ENCODE results near the gene SF3B2.
A peak's percentile ranks its signal among the peaks of the same experiment; 100 is the strongest.
"Not testable (repeated sequence)": the region's sequence is repeated elsewhere in the genome, so short reads cannot be mapped to it uniquely, and the experiment has no call there.

The SF3B2 gene

GRCh38 chr11:66070604-66071380, 18.6 kb downstream of the SF3B2 start:
- no peaks in the 10 kb centered on the region for H3K9me3 Mint-ChIP-seq
- DNase-seq = peak; percentile 60
- H3K4me3 Mint-ChIP-seq = peak overlapping the region; percentile 86
- H3K36me3 Mint-ChIP-seq (ENCODE audit: low read depth) = peaks cover 82% of the 10 kb centered on the region
- peak overlapping the region; percentile 90 for H3K27ac Mint-ChIP-seq
- H3K4me1 Mint-ChIP-seq (ENCODE audit: low read depth) = peaks cover 72% of the 10 kb centered on the region
- no peaks in the 10 kb centered on the region for H3K27me3 Mint-ChIP-seq

DNA sequence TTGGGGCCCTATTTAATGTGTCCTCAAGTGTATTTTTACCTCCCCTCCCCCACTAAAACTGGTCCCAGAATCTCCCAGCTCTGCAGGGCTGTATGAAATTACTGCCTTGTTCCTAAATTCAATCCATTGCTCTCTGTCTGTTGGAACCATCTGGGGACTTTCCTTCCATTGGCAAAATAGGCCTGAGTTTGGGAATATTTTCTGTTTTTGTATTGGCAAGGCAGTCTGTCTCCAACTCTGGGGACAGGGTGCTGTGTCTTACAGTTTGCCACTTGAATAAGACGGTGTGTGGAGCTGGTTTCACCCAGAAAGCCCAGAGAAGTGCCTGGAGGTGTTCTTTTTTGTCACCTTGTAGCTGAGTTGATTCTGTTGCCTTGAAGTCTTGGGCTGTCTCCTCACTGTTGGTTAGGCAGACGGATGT, 19.2 kb downstream of the SF3B2 start:
- H3K27ac Mint-ChIP-seq = peak overlapping the region; percentile 90
- DNase-seq = peak; percentile 34
- peak overlapping the region; percentile 86 for H3K4me3 Mint-ChIP-seq
- H3K4me1 Mint-ChIP-seq (ENCODE audit: low read depth) = peaks cover 72% of the 10 kb centered on the region
- no peaks in the 10 kb centered on the region for H3K9me3 Mint-ChIP-seq
- H3K27me3 Mint-ChIP-seq = no peaks in the 10 kb centered on the region
- H3K36me3 Mint-ChIP-seq (ENCODE audit: low read depth) = peaks cover 82% of the 10 kb centered on the region

- Mint-ChIP-seq H3K4me1 (ENCODE audit: low read depth) (peaks cover 72% of the 10 kb centered on the region), H3K4me3 (peak overlapping the region; percentile 86), H3K9me3 (no peaks in the 10 kb centered on the region), H3K27ac (peak overlapping the region; percentile 90), H3K27me3 (no peaks in the 10 kb centered on the region), H3K36me3 (ENCODE audit: low read depth) (peaks cover 82% of the 10 kb centered on the region)
- no peak for DNase-seq
Observed at GRCh38 chr11:66072081-66072480, 19.9 kb downstream of the SF3B2 start.

- H3K36me3 Mint-ChIP-seq (ENCODE audit: low read depth) = peaks cover 82% of the 10 kb centered on the region
- peak overlapping the region; percentile 90 for H3K27ac Mint-ChIP-seq
Observed at GRCh38 chr11:66072518-66072917, 20.4 kb downstream of the SF3B2 start.

GRCh38 chr11:66073669-66074068, 21.5 kb downstream of the SF3B2 start:
- Mint-ChIP-seq H3K4me3 (no peak overlapping the region), H3K27me3 (no peaks in the 10 kb centered on the region), H3K27ac (peak overlapping the region; percentile 57), H3K4me1 (ENCODE audit: low read depth) (peaks cover 71% of the 10 kb centered on the region), H3K9me3 (no peaks in the 10 kb centered on the region), H3K36me3 (ENCODE audit: low read depth) (peaks cover 80% of the 10 kb centered on the region)
- peak; percentile 38 for DNase-seq

More at GRCh38 chr11:66072518-66072917, 20.4 kb downstream of the SF3B2 start:
- Mint-ChIP-seq H3K27me3 (no peaks in the 10 kb centered on the region), H3K9me3 (no peaks in the 10 kb centered on the region), H3K4me1 (ENCODE audit: low read depth) (peaks cover 72% of the 10 kb centered on the region), H3K4me3 (peak overlapping the region; percentile 86)
- DNase-seq = no peak

- H3K4me3 Mint-ChIP-seq = no peak overlapping the region
- no peaks in the 10 kb centered on the region for H3K9me3 Mint-ChIP-seq
Observed at GRCh38 chr11:66075273-66075672, 23.1 kb downstream of the SF3B2 start.

DNA sequence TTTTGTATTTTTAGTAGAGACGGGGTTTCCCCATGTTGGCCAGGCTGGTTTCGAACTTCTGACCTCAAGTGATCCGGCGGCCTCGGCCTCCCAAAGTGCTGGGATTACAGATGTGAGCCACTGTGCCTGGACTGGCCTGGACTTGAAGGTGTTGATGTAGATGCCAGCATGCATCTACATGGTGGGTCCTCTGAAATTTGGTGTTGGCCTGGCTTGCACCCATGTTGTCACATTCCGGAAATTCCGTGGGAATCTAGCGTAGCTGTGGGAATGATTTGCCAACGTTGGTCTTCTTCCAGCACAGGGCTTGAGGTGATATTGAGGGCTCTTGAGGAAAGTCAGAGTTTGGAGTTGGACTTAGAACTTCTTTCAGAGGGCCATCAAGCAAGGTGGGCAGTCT, 24.4 kb downstream of the SF3B2 start:
- H3K27me3 Mint-ChIP-seq = no peaks in the 10 kb centered on the region
- H3K4me1 Mint-ChIP-seq (ENCODE audit: low read depth) = peaks cover 84% of the 10 kb centered on the region
- no peaks in the 10 kb centered on the region for H3K9me3 Mint-ChIP-seq
- no peak overlapping the region for H3K4me3 Mint-ChIP-seq
- no peak for DNase-seq
- H3K36me3 Mint-ChIP-seq (ENCODE audit: low read depth) = peaks cover 84% of the 10 kb centered on the region
- peak overlapping the region; percentile 12 for H3K27ac Mint-ChIP-seq

More at GRCh38 chr11:66075273-66075672, 23.1 kb downstream of the SF3B2 start:
- Mint-ChIP-seq H3K36me3 (ENCODE audit: low read depth) (peaks cover 88% of the 10 kb centered on the region), H3K27me3 (no peaks in the 10 kb centered on the region), H3K27ac (peak overlapping the region; percentile 63), H3K4me1 (ENCODE audit: low read depth) (peaks cover 78% of the 10 kb centered on the region)
- DNase-seq = no peak

GRCh38 chr11:66077927-66078326, 25.8 kb downstream of the SF3B2 start:
- DNase-seq = no peak
- Mint-ChIP-seq H3K9me3 (no peaks in the 10 kb centered on the region), H3K4me3 (no peak overlapping the region), H3K36me3 (ENCODE audit: low read depth) (peaks cover 77% of the 10 kb centered on the region), H3K27me3 (no peaks in the 10 kb centered on the region), H3K4me1 (ENCODE audit: low read depth) (peaks cover 81% of the 10 kb centered on the region), H3K27ac (peak overlapping the region; percentile 95)

GRCh38 chr11:66078949-66079348, 26.8 kb downstream of the SF3B2 start:
- H3K4me1 Mint-ChIP-seq (ENCODE audit: low read depth) = peaks cover 85% of the 10 kb centered on the region
- not testable (repeated sequence) for DNase-seq, H3K4me3 Mint-ChIP-seq, H3K27me3 Mint-ChIP-seq, H3K9me3 Mint-ChIP-seq
- H3K27ac Mint-ChIP-seq = peak overlapping the region; percentile 95
- H3K36me3 Mint-ChIP-seq (ENCODE audit: low read depth) = peaks cover 71% of the 10 kb centered on the region

GRCh38 chr11:66080055-66080817, 28.1 kb downstream of the SF3B2 start:
- peaks cover 63% of the 10 kb centered on the region for H3K36me3 Mint-ChIP-seq (ENCODE audit: low read depth)
- DNase-seq = peak; percentile 62
- no peaks in the 10 kb centered on the region for H3K9me3 Mint-ChIP-seq
- peak overlapping the region; percentile 76 for H3K4me3 Mint-ChIP-seq
- peaks cover 88% of the 10 kb centered on the region for H3K4me1 Mint-ChIP-seq (ENCODE audit: low read depth)
- peak overlapping the region; percentile 95 for H3K27ac Mint-ChIP-seq
- H3K27me3 Mint-ChIP-seq = no peaks in the 10 kb centered on the region

GRCh38 chr11:66081505-66081904, 29.3 kb downstream of the SF3B2 start:
- peak; percentile 63 for DNase-seq
- Mint-ChIP-seq H3K27me3 (no peaks in the 10 kb centered on the region), H3K9me3 (no peaks in the 10 kb centered on the region), H3K36me3 (ENCODE audit: low read depth) (peaks cover 52% of the 10 kb centered on the region), H3K27ac (peak overlapping the region; percentile 95), H3K4me1 (ENCODE audit: low read depth) (peaks cover 91% of the 10 kb centered on the region), H3K4me3 (peak overlapping the region; percentile 76)

DNA sequence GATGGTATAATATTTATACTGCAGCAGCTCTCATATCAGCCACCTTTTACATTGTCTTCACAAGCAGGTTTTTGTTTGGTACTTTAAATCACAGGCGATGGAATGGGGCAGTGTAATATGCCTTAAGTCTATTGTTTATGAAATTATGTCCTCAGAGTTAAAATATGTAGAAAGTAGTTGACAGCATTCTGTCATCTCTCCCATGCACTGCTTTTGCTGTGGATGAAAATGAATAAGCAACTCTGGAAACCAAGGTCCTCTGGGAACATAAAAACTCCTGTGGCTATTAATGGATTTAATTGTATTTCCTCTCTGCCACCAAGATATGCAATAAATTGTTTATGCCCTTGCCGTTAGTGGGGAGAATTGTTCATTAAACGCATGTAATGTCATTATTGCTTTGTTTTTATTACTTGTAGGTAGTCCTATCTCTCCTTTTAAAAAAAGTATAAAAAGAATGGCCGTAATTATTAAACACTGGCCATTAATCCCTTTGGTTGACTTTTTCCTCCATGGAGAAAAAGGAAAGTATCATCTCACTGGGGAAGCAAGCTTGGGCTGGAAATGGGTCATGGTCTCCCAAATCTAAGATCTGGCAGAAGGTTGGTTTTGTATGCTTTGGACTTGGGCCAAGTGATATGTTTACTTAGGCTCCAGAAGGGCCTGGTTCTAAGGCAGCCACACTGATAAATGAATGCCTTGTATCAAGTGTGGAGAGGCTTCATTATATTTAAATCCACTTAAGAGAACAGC, 31.0 kb downstream of the SF3B2 start:
- no peak for DNase-seq
- no peak overlapping the region for H3K4me3 Mint-ChIP-seq
- H3K9me3 Mint-ChIP-seq = no peaks in the 10 kb centered on the region
- H3K27ac Mint-ChIP-seq = peak overlapping the region; percentile 91
- H3K4me1 Mint-ChIP-seq (ENCODE audit: low read depth) = peaks cover 88% of the 10 kb centered on the region
- H3K27me3 Mint-ChIP-seq = no peaks in the 10 kb centered on the region
- H3K36me3 Mint-ChIP-seq (ENCODE audit: low read depth) = peaks cover 37% of the 10 kb centered on the region

DNA sequence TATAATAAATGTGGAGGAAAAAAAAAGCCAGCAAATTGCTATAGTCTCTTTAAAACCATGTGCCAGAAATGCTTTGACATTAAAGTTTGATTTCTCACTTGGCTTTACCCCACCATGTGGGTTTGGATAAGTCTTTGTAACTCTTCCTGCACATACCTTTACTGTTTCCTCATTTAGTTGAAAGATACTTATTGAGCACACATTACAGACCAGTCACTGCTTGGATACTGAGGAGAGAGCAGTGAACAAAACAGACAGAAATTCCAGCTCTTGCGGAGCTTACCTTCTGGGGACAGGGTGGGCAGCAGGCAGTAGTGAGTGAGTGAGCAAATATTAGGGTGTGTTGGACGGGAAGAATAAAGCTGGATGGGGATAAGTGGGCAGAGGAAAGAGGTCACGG, 31.6 kb downstream of the SF3B2 start:
- Mint-ChIP-seq H3K9me3 (no peaks in the 10 kb centered on the region), H3K27ac (peak overlapping the region; percentile 91), H3K4me1 (ENCODE audit: low read depth) (peaks cover 86% of the 10 kb centered on the region), H3K4me3 (no peak overlapping the region), H3K27me3 (no peaks in the 10 kb centered on the region), H3K36me3 (ENCODE audit: low read depth) (peaks cover 31% of the 10 kb centered on the region)
- no peak for DNase-seq

- Mint-ChIP-seq H3K4me1 (ENCODE audit: low read depth) (peaks cover 83% of the 10 kb centered on the region), H3K27me3 (no peaks in the 10 kb centered on the region), H3K4me3 (no peak overlapping the region), H3K27ac (peak overlapping the region; percentile 91), H3K36me3 (ENCODE audit: low read depth) (peaks cover 28% of the 10 kb centered on the region), H3K9me3 (no peaks in the 10 kb centered on the region)
- DNase-seq = no peak
Observed at GRCh38 chr11:66084821-66085475, 32.8 kb downstream of the SF3B2 start.

Data from activated T-cell treated with anti-CD3 and anti-CD28 coated beads, Interleukin-2, amount 50 U/mL, for 24 hours (primary cell).